ENCODE measurements around the gene SIRT3. TPM values are rescaled to one million over a fixed set of nuclear protein-coding genes. Genes with fewer than 3 reads are reported as not detected.
A peak's percentile ranks its signal among the peaks of the same experiment; 100 is the strongest.

SIRT3 gene
- total RNA-seq, 2 experiments from 2014 or later = 19.6 to 23.3 TPM

- H3K9me3 Mint-ChIP-seq (ENCODE audit: low read depth) = peaks cover 9% of the 10 kb centered on the region
- intact Hi-C loops (cut with DNase I, micrococcal nuclease) = loop anchor here in 1 of 2 experiments (1.0 kb wide), 1 partner anchor 12 kb away; no protein-coding TSS in a partner anchor
- ChIA-PET CTCF (interaction anchor here (0.6 to 4.0 kb wide), 9 partner anchors 15 to 82 kb away, joined by 3 to 32 read pairs (median 4); no protein-coding TSS in a partner anchor), POLR2A (interaction anchor here (1.1 kb wide), 1 partner anchor 9 kb away, joined by 3 read pairs; no protein-coding TSS in a partner anchor)
- H3K27me3 Mint-ChIP-seq = peaks cover 21% of the 10 kb centered on the region
- H3K4me3 Mint-ChIP-seq = peak overlapping the region; percentile 65
- DNase-seq (peak; percentile 57), ATAC-seq (peak; percentile 38)
- peaks cover 44% of the 10 kb centered on the region for H3K4me1 Mint-ChIP-seq
- peaks cover 7% of the 10 kb centered on the region for H3K36me3 Mint-ChIP-seq (ENCODE audit: low read depth)
- H3K27ac Mint-ChIP-seq = peak overlapping the region; percentile 58
Observed at GRCh38 chr11:280706-281485, 44.8 kb upstream of the SIRT3 start.

DNA sequence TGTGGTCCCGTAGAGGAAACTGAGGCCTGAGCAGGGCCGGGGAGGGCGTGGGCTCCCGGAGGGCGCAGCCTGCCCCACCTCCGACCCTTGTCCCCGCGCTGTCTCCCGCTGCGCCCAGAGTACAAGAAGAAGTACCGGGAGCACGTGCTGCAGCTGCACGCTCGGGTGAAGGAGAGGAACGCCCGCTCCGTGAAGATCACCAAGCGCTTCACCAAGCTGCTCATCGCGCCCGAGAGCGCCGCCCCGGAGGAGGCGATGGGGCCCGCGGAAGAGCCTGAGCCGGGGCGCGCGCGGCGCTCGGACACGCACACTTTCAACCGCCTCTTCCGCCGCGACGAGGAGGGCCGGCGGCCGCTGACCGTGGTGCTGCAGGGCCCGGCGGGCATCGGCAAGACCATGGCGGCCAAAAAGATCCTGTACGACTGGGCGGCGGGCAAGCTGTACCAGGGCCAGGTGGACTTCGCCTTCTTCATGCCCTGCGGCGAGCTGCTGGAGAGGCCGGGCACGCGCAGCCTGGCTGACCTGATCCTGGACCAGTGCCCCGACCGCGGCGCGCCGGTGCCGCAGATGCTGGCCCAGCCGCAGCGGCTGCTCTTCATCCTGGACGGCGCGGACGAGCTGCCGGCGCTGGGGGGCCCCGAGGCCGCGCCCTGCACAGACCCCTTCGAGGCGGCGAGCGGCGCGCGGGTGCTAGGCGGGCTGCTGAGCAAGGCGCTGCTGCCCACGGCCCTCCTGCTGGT, 44.0 kb upstream of the SIRT3 start:
- peak; percentile 72 for DNase-seq
- intact Hi-C loops (cut with DNase I, micrococcal nuclease) = loop anchor here in 1 of 2 experiments (1.0 kb wide), 1 partner anchor 11 kb away; no protein-coding TSS in a partner anchor
- Mint-ChIP-seq H3K27me3 (peaks cover 21% of the 10 kb centered on the region), H3K27ac (no peak overlapping the region), H3K9me3 (ENCODE audit: low read depth) (peaks cover 10% of the 10 kb centered on the region), H3K4me1 (peaks cover 44% of the 10 kb centered on the region), H3K4me3 (peak overlapping the region; percentile 65), H3K36me3 (ENCODE audit: low read depth) (peaks cover 7% of the 10 kb centered on the region)
- peak; percentile 69 for ATAC-seq
- ChIA-PET POLR2A (interaction anchor here (1.1 to 1.6 kb wide), 2 partner anchors 9 to 73 kb away, joined by 3 to 4 read pairs; partner anchors contain the start of genes BET1L and RIC8A), CTCF (interaction anchor here (0.5 to 4.0 kb wide), 8 partner anchors 16 to 79 kb away, joined by 3 to 32 read pairs (median 4); no protein-coding TSS in a partner anchor)

DNA sequence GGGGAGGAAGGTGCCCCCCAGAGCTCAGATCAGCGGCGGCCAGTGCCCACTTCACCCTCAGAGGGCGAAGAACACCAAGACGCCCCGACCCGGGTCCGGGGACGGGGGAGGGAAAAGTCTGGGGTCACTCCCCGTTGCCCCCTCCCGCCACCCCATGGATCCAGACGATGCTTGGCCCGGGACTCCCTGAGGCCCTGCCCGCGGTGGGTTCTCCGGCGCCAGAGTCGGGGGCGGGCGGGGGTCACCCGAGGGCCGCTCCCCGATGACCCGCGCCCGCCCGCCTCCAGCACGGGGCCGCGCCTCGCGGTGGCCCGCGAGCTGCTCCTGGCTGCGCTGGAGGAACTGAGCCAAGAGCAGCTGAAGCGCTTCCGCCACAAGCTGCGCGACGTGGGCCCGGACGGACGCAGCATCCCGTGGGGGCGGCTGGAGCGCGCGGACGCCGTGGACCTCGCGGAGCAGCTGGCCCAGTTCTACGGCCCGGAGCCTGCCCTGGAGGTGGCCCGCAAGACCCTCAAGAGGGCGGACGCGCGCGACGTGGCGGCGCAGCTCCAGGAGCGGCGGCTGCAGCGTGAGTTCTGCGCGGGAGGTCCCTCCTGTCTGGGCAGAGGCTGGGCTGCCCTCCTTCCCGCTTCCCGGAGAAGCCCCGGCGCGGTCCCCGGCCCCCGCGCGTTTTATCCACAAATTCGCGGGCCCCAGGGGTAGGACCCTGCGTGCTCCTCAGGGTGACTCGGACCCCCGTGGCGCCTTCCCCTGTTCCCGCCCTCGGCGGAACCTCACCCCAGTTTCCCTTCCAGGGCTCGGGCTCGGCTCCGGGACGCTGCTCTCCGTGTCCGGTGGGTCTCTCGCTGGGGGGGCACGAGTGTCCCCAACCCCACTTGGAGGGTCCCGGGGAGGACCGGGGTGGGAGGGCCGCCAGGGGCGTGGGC, 43.2 kb upstream of the SIRT3 start:
- ATAC-seq = no peak
- POLR2A ChIA-PET = interaction anchor here (1.6 kb wide), 1 partner anchor 72 kb away, joined by 4 read pairs; the partner anchor contains the start of genes BET1L and RIC8A
- H3K27ac Mint-ChIP-seq = no peak overlapping the region
- peaks cover 21% of the 10 kb centered on the region for H3K27me3 Mint-ChIP-seq
- H3K4me3 Mint-ChIP-seq = peak overlapping the region; percentile 68
- H3K4me1 Mint-ChIP-seq = peaks cover 44% of the 10 kb centered on the region
- DNase-seq = no peak
- CTCF ChIA-PET = interaction anchor here (0.7 to 4.0 kb wide), 6 partner anchors 16 to 80 kb away, joined by 3 to 32 read pairs (median 4); no protein-coding TSS in a partner anchor
- H3K36me3 Mint-ChIP-seq (ENCODE audit: low read depth) = peaks cover 7% of the 10 kb centered on the region
- H3K9me3 Mint-ChIP-seq (ENCODE audit: low read depth) = peaks cover 10% of the 10 kb centered on the region
- intact Hi-C loops (cut with DNase I, micrococcal nuclease) = no loop called here

GRCh38 chr11:278001-278951, 42.1 kb upstream of the SIRT3 start, which contains the start of gene NLRP6:
TSS of gene NLRP6 (plus strand) at chr11:278407. CDS start at chr11:278570, 163 bp downstream.
- ATAC-seq = no peak
- Mint-ChIP-seq H3K9me3 (ENCODE audit: low read depth) (peaks cover 10% of the 10 kb centered on the region), H3K4me1 (peaks cover 39% of the 10 kb centered on the region), H3K36me3 (ENCODE audit: low read depth) (peaks cover 7% of the 10 kb centered on the region), H3K4me3 (peak within 1 kb of the TSS; percentile 68), H3K27ac (peak within 1 kb of the TSS; percentile 20), H3K27me3 (peaks cover 21% of the 10 kb centered on the region)
- CTCF ChIA-PET = interaction anchor here (0.7 to 4.0 kb wide), 6 partner anchors 12 to 70 kb away, joined by 3 to 32 read pairs (median 4); no protein-coding TSS in a partner anchor
- DNase-seq = no peak
- POLR2A ChIA-PET = no interaction called here
- intact Hi-C loops (cut with DNase I, micrococcal nuclease) = no loop called here

DNA sequence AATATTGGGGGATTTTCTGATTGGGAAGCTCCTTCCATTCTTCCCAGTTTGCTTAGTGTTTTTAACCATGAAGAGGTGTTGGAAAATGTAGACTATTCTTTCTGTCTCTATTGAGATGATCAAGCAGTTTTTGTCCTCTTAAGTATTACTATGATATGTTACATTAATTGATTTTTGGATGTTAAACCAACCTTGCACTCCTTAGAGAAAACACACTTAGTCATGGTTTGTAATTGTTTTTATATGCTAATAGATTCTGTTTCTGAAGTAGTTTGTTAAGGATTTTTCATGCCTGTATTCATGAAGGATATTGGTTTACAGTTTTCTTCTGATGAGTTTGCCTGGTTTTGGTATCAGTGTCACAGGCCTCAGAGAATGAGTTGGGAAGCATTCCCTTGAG, 40.1 kb upstream of the SIRT3 start:
- Mint-ChIP-seq H3K36me3 (ENCODE audit: low read depth) (peaks cover 7% of the 10 kb centered on the region), H3K27me3 (peaks cover 9% of the 10 kb centered on the region), H3K4me1 (peaks cover 21% of the 10 kb centered on the region), H3K27ac (no peak overlapping the region), H3K4me3 (no peak overlapping the region), H3K9me3 (ENCODE audit: low read depth) (peaks cover 10% of the 10 kb centered on the region)
- ATAC-seq = no peak
- ChIA-PET CTCF (interaction anchor here (1.0 kb wide), 2 partner anchors 9 to 23 kb away, joined by 3 to 4 read pairs; no protein-coding TSS in a partner anchor), POLR2A (interaction anchor here (0.6 kb wide), 1 partner anchor 293 kb away, joined by 5 read pairs; no protein-coding TSS in a partner anchor)
- no peak for DNase-seq
- intact Hi-C loops (cut with DNase I, micrococcal nuclease) = no loop called here

- Mint-ChIP-seq H3K9me3 (ENCODE audit: low read depth) (peaks cover 10% of the 10 kb centered on the region), H3K4me1 (peaks cover 33% of the 10 kb centered on the region), H3K4me3 (no peak overlapping the region), H3K27ac (no peak overlapping the region), H3K27me3 (no peaks in the 10 kb centered on the region), H3K36me3 (ENCODE audit: low read depth) (peaks cover 7% of the 10 kb centered on the region)
- ATAC-seq = no peak
- ChIA-PET POLR2A (no interaction called here), CTCF (interaction anchor here (2.2 kb wide), 1 partner anchor 22 kb away, joined by 7 read pairs; no protein-coding TSS in a partner anchor)
- intact Hi-C loops (cut with DNase I, micrococcal nuclease) = no loop called here
- no peak for DNase-seq
Observed at GRCh38 chr11:272931-273198, 36.7 kb upstream of the SIRT3 start.

DNA sequence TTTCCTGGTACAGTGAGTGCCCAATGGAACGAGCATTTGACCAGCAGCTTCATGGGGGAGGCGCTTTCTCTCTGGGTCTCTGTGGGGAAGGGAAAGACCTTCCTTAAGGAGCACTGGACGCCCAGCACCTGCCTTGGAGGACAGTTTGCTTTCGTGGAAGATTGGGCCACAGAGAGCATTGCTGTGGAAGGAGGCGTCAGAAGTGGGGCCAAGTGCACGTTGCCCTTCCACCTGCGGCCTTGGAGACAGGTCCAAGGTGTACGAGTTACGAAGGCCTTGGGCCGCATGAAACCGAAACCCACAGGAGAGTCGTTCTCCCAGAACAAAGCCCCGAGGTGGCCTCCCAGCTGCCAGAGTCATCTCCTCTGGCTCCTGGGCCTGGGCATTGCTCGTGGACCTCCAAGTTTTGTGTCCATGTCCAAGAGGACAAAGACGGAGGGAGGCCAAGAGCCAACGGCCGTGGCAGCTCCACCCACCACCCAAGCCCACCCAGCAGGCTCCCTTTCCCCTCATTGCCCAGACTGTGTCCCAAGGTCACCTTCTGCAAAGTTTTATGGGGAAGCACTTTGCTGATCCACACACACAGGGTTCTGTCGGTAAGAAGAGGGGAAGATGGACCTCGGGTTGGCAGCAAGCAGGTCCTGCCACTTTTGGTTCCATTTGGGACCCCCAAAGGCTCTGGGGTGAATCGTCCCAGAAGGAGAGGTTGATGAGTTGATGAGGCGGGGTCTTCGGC, 36.2 kb upstream of the SIRT3 start:
- H3K9me3 Mint-ChIP-seq (ENCODE audit: low read depth) = peaks cover 9% of the 10 kb centered on the region
- peaks cover 7% of the 10 kb centered on the region for H3K36me3 Mint-ChIP-seq (ENCODE audit: low read depth)
- H3K27me3 Mint-ChIP-seq = no peaks in the 10 kb centered on the region
- no peak overlapping the region for H3K4me3 Mint-ChIP-seq
- CTCF ChIA-PET = interaction anchor here (0.7 to 2.2 kb wide), 2 partner anchors 14 to 22 kb away, joined by 3 to 7 read pairs; no protein-coding TSS in a partner anchor
- intact Hi-C loops (cut with DNase I, micrococcal nuclease) = no loop called here
- DNase-seq = no peak
- ATAC-seq = no peak
- H3K27ac Mint-ChIP-seq = peak overlapping the region; percentile 42
- H3K4me1 Mint-ChIP-seq = peaks cover 33% of the 10 kb centered on the region
- POLR2A ChIA-PET = no interaction called here

GRCh38 chr11:271319-271715, 35.2 kb upstream of the SIRT3 start:
- Mint-ChIP-seq H3K27me3 (no peaks in the 10 kb centered on the region), H3K4me1 (peaks cover 39% of the 10 kb centered on the region), H3K27ac (no peak overlapping the region), H3K36me3 (ENCODE audit: low read depth) (peaks cover under 1% of the 10 kb centered on the region), H3K9me3 (ENCODE audit: low read depth) (peaks cover 4% of the 10 kb centered on the region), H3K4me3 (no peak overlapping the region)
- ATAC-seq (no peak), DNase-seq (no peak)
- ChIA-PET POLR2A (no interaction called here), CTCF (interaction anchor here (0.7 to 2.2 kb wide), 2 partner anchors 15 to 21 kb away, joined by 3 to 7 read pairs; no protein-coding TSS in a partner anchor)
- intact Hi-C loops (cut with DNase I, micrococcal nuclease) = no loop called here

DNA sequence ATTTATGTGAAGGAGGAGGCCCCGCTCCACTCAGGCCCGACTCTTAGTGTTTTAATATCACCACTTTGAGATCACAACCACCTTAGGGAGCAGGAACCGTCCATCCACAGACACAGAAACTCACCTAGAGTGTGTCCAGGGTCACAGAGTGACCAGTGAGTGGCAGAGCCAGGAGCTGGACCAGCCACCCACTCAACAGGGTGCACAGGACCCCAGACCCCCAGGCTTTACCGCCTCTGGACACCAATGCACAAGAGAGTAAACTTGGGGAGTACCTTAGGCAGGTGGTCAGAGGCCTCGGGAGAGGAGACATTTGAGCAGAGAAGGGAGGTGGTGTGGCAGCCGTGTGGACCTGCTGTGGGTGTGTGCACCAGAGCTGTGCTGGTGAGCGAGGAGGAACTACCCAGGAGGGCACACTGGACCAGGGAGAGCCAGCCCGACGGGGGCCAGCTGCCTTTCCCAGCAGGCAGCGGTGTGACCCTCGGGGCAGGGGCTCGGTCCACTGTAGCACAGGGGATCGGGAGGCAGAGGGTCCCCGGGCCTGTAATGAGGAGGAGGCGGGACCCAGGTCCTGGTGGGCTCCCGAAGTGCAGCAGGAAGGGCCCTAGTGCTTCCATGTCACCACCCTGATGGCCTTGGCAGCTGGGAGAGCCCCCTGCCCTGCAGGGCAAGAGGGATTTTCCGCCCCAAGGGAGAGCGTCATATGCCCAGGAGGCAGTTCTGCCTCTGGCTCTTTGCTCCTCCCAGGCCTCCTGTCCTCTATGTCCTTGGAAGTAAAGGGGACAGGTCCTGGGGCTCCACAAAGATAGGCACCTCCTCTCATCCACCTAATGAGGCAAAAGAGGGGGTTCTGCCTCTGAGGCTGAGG, 34.5 kb upstream of the SIRT3 start:
- Mint-ChIP-seq H3K4me1 (peaks cover 39% of the 10 kb centered on the region), H3K36me3 (ENCODE audit: low read depth) (no peaks in the 10 kb centered on the region), H3K9me3 (ENCODE audit: low read depth) (no peaks in the 10 kb centered on the region), H3K27ac (peak overlapping the region; percentile 51), H3K4me3 (no peak overlapping the region), H3K27me3 (no peaks in the 10 kb centered on the region)
- DNase-seq = no peak
- ChIA-PET CTCF (interaction anchor here (2.2 kb wide), 1 partner anchor 20 kb away, joined by 7 read pairs; no protein-coding TSS in a partner anchor), POLR2A (no interaction called here)
- ATAC-seq = no peak
- intact Hi-C loops (cut with DNase I, micrococcal nuclease) = no loop called here
